ENCODE measurements around the gene STRN4. TPM values are rescaled to one million over a fixed set of nuclear protein-coding genes. Genes with fewer than 3 reads are reported as not detected.
A peak's percentile ranks its signal among the peaks of the same experiment; 100 is the strongest.
"Not testable (repeated sequence)": the region's sequence is repeated elsewhere in the genome, so short reads cannot be mapped to it uniquely, and the experiment has no call there.

STRN4 gene
- total and polyA plus RNA-seq, 2 donors (not counting 1 experiment from before 2014, with no cell fraction given), result 33.7 to 56.0 TPM

GRCh38 chr19:46713781-46714443, 32.3 kb downstream of the STRN4 start:
- Histone ChIP-seq H3K9me3 (ENCODE audit: control insufficient read depth, insufficient read depth, low read depth, low read length) (no peaks in the 10 kb centered on the region), H3K9ac (ENCODE audit: insufficient read depth, low read length) (peak overlapping the region; percentile 63), H2AFZ (ENCODE audit: low read length) (peak overlapping the region; percentile 57), H3K4me3 (replicated peaks in 1 of 4; ENCODE audit: control extremely low read depth in 1 of 4, insufficient read depth in 1 of 4, low read depth in 3 of 4, low read length in 4 of 4) (peak overlapping the region; percentile 51 to 89 (median 76)), H3K79me2 (ENCODE audit: control insufficient read depth, insufficient read depth, low read length) (peaks cover 17% of the 10 kb centered on the region), H4K20me1 (ENCODE audit: control insufficient read depth, extremely low read depth, insufficient read depth, low read length) (no peaks in the 10 kb centered on the region), H3K27ac (ENCODE audit: insufficient read depth, low read length) (peak overlapping the region; percentile 47), H3K27me3 (ENCODE audit: control insufficient read depth, insufficient read depth, low read length) (no peaks in the 10 kb centered on the region), H3K36me3 (ENCODE audit: control insufficient read depth, insufficient read depth, low read length) (peaks cover 5% of the 10 kb centered on the region), H3K4me2 (ENCODE audit: extremely low read depth, insufficient read depth, low read length) (peak overlapping the region; percentile 72), H3K4me1 (ENCODE audit: control insufficient read depth, extremely low read depth, insufficient read depth, low read length) (peaks cover 2% of the 10 kb centered on the region)
- peak; percentile 73 to 79 for DNase-seq (ENCODE audit: low read depth in 2 of 2)
- TF ChIP-seq CTCF (conservative IDR thresholded peaks at IDR 0.05 in 1 of 2, IDR thresholded peaks at IDR 0.05 in 1 of 2; ENCODE audit: low read depth in 1 of 2, low read length in 2 of 2) (no peak), EZH2 (IDR thresholded peaks at IDR 0.05; ENCODE audit: low read length, missing control alignments) (no peak)

DNA sequence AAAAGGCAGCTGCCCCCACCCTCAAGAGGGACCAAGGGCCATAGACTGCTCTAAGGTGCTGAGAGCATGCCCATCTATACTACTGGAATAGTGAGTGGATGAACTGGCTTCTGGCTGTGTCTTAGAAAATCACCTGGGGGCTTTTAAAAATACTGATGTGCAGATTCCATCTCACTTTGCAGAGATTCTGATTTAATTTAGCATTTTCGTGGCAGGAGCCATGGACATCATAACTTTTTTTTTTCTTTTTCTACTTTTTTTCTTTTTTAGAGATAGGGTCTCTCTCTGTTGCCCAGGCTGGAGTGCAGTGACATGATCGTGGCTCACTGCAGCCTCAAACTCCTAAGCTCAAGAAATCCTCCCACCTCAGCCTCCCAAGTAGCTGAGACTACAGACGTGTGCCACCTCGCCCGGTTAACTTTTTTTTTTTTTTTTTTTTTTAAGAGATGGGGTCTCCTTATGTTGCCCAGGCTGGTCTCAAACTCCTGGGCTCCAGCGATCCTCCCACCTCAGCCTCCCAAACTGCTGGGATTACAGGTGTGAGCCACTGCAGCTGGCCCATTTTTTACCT, 33.4 kb downstream of the STRN4 start:
- peaks cover 17% of the 10 kb centered on the region for H3K79me2 ChIP-seq (ENCODE audit: control insufficient read depth, insufficient read depth, low read length)
- H4K20me1 ChIP-seq (ENCODE audit: control insufficient read depth, extremely low read depth, insufficient read depth, low read length); H3K36me3 ChIP-seq (ENCODE audit: control insufficient read depth, insufficient read depth, low read length); H3K9ac ChIP-seq (ENCODE audit: insufficient read depth, low read length); H3K9me3 ChIP-seq (ENCODE audit: control insufficient read depth, insufficient read depth, low read depth, low read length); DNase-seq (ENCODE audit: low read depth in 2 of 2); H3K4me3 ChIP-seq (replicated peaks in 1 of 4; ENCODE audit: control extremely low read depth in 1 of 4, insufficient read depth in 1 of 4, low read depth in 3 of 4, low read length in 4 of 4); H2AFZ ChIP-seq (ENCODE audit: low read length); H3K27me3 ChIP-seq (ENCODE audit: control insufficient read depth, insufficient read depth, low read length); H3K27ac ChIP-seq (ENCODE audit: insufficient read depth, low read length); H3K4me1 ChIP-seq (ENCODE audit: control insufficient read depth, extremely low read depth, insufficient read depth, low read length); H3K4me2 ChIP-seq (ENCODE audit: extremely low read depth, insufficient read depth, low read length): not testable (repeated sequence)

- Histone ChIP-seq H3K9ac (ENCODE audit: insufficient read depth, low read length) (no peak overlapping the region), H3K4me2 (ENCODE audit: extremely low read depth, insufficient read depth, low read length) (no peak overlapping the region), H3K79me2 (ENCODE audit: control insufficient read depth, insufficient read depth, low read length) (peaks cover 8% of the 10 kb centered on the region), H3K27ac (ENCODE audit: insufficient read depth, low read length) (no peak overlapping the region), H4K20me1 (ENCODE audit: control insufficient read depth, extremely low read depth, insufficient read depth, low read length) (no peaks in the 10 kb centered on the region), H3K4me3 (replicated peaks in 1 of 4; ENCODE audit: control extremely low read depth in 1 of 4, insufficient read depth in 1 of 4, low read depth in 3 of 4, low read length in 4 of 4) (no peak overlapping the region), H3K27me3 (ENCODE audit: control insufficient read depth, insufficient read depth, low read length) (no peaks in the 10 kb centered on the region), H2AFZ (ENCODE audit: low read length) (no peak overlapping the region), H3K4me1 (ENCODE audit: control insufficient read depth, extremely low read depth, insufficient read depth, low read length) (peaks cover under 1% of the 10 kb centered on the region), H3K36me3 (ENCODE audit: control insufficient read depth, insufficient read depth, low read length) (peaks cover 3% of the 10 kb centered on the region), H3K9me3 (ENCODE audit: control insufficient read depth, insufficient read depth, low read depth, low read length) (no peaks in the 10 kb centered on the region)
- TF ChIP-seq CTCF (conservative IDR thresholded peaks at IDR 0.05 in 1 of 2, IDR thresholded peaks at IDR 0.05 in 1 of 2; ENCODE audit: low read depth in 1 of 2, low read length in 2 of 2), result no peak
- TF ChIP-seq EZH2 (IDR thresholded peaks at IDR 0.05; ENCODE audit: low read length, missing control alignments), result no peak
- DNase-seq (ENCODE audit: low read depth in 2 of 2), result no peak
These were observed 35.6 kb downstream of the STRN4 start for GRCh38 chr19:46710687-46711086.

Data from fibroblast of lung (primary cell).